ENCODE measurements around the gene DIAPH2.

Gene DIAPH2

DNA sequence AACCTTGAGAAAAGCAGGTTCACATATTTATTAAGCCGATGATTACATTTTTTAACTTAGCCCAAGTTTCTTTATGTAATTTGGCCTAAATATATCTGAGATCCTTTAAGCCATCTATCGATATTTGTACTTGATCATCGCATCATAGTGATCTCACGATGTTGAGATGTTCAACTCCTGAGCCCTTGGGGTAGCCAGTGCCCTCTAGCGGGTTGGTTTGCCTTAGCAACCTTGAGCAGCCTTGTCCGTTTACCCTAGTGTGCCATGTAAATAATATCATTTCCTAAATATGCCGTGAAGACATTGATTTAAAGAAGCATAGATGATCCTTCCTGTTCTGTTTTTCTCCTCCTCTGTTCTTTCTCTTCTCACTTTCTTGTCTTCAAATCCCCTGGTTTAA is 631.3 kb downstream of the DIAPH2 start:
- DNase-seq: no peak

DNA sequence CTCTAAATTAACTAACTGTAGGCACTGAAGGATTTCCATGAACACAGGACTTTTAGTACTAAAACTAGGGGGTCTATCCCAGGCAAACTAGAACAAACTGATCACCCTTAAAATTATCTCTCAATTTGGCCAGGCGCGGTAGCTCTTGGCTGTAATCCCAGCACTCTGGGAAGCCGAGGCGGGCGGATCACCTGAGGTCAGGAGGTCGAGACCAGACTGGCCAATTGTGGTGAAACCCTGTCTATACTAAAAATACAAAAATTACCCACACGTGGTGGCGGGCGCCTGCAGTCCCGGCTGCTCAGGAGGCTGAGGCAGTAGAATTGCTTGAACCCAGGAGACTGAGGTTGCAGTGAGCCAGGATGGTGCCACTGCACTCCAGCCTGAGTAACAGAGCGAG is 635.7 kb downstream of the DIAPH2 start:
- DNase-seq: no peak

DNA sequence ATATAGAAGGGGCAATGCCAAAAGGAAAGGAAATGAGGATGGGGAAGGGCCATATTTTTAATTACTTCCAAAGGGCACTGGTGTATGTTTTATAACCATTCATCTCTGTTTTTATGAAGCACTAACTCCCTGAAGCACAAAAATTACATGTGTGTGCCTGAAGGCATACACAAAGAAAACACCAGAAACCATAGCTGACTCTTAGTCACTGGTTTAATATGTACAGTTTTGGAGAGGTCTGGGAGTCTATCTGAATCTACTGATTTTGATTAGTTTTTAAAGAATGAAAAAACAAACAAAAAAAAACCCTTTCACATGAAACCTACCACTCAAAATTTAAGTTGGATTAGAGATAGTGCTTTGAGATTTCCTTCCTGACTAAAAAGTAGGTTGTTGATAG is 637.8 kb downstream of the DIAPH2 start:
- DNase-seq: no peak

DNA sequence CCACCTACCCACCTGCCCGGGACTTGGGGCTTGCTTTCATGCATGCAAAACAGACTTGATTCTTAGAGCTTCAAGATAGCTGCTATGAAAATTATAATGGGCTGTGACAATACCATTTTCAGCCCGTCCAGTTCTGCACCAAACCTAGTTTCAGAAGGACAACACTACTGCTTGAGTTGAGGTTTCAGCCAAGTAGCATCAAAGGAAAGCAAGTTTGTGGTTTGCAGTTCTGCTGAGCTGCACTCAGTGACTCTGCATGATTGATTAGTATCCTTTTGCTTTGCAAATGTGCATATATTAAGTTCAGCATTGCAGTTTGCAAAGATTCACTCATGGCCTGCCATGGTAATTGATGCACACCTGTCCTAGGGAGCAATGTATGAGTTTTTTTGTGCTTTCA is 641.8 kb downstream of the DIAPH2 start:
- no peak for DNase-seq

DNA sequence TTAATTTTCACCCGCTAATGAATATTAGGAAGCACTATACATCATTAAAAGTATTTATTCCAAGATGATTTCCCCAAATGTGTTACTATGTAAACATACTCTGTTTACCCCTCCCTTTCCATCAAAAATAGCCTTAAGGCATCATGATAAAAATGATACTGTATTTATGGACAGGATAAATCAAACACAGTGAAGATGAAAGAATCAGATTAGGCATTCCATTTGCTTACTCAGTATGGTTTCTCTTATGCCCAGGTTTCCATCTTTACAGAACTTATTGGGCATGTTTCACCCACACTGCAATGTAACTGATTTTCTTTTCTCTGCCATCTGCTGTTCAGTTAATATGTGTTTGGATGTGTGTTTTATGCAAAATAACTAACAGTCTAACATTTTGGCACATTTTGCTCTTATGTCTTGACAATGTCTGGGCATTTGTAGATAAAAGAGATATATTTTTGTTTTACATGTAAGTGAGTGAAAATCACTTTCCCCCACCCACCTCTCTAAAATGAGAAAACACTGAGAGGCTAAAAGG is 644.3 kb downstream of the DIAPH2 start:
- no peak for DNase-seq

DNA sequence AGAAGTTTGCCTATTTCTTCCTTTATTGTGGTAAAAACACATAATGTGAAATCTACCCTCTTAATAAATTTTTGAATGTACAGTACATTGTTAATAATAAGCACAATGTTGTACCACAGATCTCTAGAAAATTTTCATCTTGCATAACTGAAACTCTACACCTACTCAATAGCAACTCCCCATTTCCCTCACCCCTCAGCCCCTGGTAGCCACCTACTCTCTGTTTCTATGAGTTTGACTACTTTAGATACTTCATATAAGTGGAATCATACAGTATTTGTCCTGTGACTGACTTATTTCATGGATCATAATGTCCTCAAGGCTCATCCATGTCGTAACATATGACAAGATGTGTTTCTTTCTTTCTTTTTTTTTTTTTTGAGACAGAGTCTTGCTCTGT is 645.5 kb downstream of the DIAPH2 start:
- DNase-seq: no peak

DNA sequence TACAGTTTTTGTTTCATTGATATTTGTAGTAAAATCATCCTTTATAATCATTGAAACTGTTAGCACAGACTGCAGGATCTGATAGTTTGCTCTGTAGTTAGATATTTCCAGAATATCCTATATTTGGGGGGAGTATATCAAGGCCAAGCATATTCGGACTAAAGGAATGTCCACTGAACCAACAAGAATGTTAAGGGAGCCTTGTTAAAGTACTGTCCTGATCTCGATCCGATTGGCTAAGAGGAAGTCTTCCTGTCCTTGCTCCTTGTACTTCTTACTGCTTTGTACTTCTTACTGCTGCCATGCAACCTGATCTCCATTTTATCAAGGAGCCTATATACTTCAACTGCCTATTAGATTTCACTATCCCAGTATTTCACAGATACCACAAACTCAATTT is 648.3 kb downstream of the DIAPH2 start:
- no peak for DNase-seq

DNA sequence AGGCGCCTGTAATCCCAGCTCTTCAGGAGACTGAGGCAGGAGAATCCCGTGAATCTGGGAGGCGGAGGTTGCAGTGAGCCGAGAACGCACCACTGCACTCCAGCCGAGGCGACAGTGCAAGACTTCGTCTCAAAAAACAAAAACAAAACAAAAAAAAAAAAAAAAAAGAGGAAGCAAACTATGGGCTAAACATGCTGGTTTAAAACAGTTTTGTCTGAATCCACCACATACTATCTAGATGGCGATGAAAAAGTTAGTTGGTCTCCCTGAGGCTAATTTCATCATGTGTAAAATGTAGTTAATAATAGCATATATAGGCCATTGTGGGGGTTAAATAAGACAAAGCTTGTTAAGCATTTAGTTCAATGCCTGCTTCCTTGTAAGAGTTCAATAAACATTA is 650.2 kb downstream of the DIAPH2 start:
- DNase-seq: no peak

DNA sequence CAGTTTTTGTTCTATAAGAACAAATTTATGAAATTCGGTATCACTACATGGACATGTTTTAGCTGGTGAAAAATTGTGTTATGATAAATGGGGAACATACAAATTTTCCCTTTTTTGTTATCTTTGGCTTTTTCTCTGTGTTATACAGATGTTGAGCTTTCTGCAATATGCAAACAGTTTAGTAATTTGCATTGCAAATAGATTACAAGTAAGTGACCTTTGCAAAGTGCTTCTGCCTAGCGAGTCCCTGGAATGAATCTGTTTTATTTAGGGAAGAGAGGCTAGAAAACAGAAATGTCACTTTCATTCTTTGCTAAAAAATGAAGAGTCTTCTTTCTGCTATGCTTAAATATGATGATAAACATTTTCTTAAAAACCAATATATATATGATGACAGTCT is 660.1 kb downstream of the DIAPH2 start:
- DNase-seq: no peak

DNA sequence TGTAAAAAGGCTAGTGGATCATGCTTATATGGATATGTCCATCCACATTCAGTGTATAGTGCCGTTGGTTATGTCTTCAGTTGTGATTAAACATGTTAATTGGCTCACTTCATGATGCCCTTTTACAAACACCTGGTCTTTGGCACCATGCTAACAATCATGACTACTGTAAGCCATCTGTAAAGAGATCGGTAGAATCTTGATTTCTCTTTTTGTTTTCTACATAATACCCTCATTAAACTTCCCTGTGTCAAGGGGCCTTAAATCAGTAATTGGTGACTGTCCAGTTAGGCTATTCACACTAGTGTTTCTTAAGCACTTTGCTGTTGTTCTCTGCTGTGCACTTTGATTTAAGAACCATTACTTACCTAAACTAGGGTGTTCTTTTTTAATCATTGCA is 674.3 kb downstream of the DIAPH2 start:
- no peak for DNase-seq

DNA sequence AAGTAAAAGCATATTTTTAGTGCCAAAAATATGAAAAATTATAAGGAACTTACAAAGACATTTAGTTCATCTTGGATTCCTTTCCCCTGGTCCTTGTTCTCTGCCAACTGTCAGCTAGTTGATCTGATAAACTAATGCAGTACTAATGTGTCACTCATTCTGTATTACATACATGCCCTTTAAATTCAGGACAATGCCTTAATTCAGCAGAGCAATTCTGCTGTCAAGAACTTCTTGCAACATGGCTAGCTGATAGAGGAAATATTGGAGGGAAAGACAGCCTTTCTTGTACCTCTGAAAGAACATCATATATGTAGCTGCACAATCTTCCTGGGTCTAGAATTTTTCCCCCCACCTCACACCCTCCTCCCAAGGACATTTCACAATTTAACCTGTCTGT is 679.2 kb downstream of the DIAPH2 start:
- DNase-seq: no peak

DNA sequence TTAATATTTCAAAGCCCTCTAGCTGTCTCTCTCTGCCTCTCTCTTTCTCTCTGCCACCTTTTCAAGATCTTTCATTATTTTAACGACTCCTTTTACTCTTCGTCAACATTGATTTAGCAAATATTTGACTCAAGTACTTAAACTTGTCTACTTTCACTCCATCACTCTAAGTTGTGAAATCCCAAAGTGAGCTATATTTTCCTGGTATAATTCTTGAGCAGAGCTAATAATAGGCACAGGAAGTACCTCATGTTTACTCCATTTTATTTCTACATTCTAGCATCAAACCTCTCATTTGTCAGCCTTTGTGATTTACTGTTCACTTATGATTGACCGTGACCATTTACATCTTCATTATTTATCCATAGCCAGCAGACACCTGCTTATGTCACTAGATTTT is 681.6 kb downstream of the DIAPH2 start:
- no peak for DNase-seq

DNA sequence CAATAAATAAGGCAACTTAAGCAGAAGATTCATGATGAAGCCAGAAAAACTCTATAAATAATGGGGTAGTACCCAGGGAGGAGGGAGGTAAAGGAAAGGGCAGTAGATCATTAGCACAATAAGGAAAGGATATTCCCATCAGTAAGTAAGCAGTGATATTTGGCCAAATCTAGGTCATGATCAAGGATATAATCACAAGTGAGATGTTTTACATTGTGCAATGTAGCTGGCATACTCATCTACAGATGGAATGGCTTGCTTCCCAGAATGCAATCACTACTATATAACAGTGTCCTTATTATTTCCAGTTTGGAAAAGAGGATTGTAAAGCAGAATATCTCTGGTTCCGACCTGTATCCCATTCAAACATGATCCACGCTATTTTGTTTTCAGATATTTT is 682.5 kb downstream of the DIAPH2 start:
- DNase-seq: no peak

DNA sequence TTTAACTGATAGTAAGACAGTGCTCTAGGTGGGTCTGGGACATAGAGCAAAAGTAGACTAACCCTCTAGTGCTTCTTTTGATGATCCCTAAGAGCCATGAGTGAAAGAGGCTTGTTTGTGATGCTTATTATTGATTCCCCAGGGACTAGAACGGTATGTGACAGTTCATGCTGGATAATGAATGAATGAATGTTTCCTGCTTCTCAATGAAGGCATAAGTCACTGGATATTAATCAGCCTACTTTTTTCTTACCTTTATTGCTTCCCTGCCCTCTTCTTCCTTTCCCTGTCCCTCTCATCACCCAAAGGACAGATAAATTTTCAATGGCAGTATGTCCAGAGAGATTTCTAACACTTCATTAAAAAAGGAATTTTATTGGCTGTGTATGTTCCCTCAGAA is 685.3 kb downstream of the DIAPH2 start:
- DNase-seq: no peak

DNA sequence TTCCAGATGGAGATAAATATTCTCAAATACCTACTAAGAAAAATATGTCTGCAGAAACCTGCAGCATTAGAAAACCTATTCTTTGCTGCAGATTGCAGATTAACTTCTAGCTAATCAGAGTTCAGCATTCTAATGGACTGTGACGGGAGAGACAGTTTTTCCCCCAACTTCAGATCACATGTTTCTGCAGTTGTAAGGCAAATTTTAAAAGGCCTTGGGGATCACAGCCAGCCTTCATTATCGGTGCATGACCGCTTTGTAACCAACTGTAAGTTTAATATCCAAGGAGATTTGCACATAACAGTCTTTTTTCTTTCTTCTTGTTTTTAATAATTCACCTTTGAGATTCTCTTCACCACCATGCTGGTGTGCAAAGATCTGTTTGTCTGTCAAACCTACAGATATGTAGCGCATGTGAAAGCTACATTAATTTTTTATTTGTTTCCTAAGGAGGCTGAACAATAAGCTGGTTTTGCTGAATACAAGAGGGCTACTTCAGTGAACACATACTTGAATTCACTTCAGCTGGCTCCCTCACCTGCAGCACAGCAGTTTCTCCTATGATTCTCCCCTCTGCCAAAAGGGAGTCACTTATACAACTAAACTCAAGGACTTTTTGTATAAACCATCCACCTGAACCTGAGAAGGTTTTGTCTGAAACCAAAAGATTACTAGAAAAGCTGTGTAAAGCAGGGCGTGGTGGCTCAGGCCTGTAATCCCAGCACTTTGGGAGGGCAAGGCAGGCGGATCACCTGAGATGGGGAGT is 687.5 kb downstream of the DIAPH2 start:
- DNase-seq: no peak

DNA sequence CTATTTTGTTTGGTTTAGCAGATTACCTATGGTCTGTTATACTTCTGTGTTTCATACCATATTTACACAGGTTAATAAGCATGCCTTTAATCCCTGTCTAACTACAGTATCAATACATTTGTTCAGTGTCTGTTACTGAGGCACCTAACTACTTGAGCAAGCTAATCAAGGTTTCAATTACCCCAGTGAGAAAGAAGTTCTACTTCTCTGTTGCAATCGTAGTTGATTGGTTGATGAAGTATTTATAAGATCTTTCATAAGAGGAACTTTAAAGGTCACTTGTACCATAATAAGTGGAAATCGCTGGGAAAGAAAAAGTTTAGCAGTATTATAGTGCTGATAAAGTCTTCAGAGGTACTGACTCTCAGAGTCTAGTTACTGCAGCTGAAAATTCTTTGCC is 689.6 kb downstream of the DIAPH2 start:
- DNase-seq: no peak

DNA sequence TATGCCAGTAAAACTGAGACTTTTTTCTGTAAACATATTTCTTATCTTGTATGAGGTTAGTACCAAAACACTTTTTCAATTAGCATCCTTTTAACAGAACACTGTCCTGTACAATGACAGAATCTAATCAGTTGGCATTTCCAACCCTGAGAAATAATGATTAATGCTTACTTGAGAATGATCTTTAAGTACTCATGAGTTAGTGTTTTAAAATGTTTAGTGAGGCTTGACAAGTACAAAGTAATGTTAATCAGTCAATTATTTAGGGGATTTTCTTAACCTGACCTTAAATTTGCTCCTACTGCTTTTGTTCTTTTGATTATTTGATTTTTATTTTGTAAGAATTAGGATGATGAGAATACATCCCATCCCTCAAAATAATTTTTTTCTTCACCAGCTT is 695.6 kb downstream of the DIAPH2 start:
- DNase-seq: no peak

DNA sequence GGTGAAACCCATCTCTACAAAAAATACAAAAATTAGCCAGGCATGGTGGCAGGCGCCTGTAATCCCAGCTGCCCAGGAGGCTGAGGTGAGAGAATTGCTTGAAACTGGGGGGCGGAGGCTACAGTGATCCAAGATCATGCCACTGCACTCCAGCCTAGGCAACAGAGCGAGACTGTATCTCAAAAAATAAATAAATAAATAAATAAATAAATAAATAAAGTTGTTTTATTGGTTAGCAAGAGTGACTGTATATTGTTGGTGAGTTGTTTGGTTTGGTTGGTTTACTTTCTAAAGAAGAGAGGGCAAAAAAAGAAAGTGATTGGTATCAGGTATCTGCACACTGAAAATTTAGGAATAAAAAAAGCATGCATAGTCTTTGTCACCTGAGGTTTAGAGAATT is 700.0 kb downstream of the DIAPH2 start:
- no peak for DNase-seq

DNA sequence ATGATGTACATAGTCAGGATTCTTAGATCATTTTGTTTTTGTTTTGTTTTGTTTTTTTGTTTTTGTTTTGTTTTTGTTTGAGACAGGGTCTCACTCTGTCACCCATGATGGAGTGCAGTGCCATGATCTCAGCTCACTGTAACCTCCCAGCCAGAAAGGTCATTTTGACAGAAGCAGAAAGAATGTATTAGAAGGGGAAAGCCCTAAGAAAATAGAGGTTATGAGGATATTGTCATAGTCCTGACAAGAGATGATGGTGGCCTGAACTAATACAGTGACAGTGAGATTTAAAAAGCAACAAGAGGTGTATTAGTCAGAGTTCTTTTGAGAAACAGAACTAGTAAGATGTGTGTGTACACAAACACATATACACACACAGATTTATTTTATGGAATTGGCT is 702.4 kb downstream of the DIAPH2 start:
- DNase-seq: no peak

DNA sequence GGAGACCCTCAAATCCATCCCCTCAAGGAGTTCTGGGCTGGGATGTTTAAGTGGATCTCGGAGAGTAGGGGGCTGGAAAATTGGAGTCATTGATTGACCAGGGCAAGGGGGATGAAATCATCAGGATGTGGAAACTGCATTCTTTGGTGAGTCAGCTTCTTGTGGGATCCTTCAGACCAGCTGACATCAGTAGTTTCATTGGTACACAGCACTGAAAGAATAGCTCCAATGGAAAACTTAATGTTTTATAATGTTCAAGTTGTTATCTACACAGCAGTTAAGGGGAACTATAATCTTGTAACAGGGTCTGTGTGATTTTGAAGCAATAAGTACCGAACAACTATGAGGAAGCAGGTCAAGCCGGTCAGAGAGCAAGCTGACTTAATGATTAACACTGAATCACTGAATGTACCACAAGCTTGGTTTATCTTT is 705.1 kb downstream of the DIAPH2 start:
- DNase-seq: no peak

DNA sequence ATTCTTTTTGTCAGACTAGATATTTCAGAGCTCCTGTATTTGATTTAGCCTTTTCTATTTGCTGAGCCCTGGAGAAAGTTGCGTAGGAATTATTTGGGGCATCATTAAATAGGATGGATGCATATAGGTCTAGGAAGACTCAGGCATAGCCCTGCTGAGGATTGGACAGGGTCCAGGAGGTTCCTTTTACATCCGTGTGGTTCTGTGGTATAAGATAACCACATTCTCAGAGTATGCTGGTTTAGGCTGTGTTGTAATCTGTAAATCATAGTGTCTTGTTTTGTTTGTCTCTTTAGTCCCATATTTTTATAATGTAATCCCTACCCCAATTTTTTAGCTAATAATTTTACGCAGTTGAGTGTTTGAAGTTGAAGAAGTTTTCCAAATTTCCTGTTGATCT is 712.7 kb downstream of the DIAPH2 start:
- DNase-seq: no peak

DNA sequence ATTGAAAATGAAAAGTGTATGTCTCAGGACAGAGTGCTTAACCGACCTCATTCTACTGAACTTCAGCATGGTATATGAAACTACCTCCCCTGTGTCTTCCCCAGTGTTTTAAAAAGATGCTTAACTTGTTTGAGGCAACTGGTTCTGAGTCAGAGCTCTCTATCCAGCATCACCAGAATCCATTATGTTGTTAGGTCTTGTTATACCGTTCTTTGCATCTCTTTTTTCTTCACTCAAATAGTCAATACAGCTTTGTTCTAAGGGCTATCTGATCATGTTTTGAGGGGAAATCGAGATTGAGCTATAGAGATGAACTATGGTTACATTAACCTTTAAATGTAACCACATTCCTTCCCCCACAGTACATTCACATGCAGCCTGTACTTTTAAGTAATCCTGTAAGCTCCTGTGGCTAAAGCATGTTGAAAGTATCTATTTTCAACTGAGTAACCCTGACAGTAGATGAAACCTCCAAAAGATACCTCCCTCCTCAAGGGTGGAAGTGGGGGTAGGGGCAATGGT is 713.4 kb downstream of the DIAPH2 start:
- DNase-seq: no peak

DNA sequence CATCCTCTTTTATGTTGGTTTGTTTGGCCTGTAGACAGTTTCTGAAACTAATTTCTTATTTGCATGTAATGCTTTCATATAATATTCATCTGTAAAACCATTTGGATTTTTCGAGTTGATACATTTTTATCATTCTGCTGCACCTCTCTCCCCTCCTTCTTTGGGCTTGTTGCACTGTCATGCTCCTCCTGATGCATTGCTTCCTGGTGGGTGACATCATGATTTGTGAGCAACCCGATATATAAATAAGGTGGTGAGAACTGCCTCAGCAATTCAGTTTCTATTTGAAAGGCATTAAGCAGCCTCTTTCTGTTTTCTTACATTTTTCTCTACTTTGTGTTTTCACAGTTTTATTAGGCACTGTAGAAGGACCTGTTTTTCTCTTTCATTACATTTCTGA is 714.8 kb downstream of the DIAPH2 start:
- DNase-seq: no peak

DNA sequence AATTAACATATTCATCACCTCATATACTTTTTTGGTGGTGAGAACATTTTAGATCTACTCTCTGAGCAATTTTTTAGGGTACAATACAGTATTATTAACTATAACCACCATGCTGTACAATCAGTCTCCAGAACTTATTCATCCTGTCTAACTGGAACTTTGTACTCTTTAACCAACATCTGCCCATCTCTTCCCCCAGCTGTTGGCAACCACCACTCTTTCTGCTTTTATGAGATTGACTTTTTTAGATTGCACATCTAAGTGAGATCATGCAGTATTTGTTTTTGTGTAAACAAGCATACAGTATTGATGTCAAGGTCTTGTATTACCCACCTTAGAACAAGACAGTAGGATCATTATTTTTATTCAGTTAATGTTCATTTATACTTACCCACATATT is 715.9 kb downstream of the DIAPH2 start:
- DNase-seq: no peak

DNA sequence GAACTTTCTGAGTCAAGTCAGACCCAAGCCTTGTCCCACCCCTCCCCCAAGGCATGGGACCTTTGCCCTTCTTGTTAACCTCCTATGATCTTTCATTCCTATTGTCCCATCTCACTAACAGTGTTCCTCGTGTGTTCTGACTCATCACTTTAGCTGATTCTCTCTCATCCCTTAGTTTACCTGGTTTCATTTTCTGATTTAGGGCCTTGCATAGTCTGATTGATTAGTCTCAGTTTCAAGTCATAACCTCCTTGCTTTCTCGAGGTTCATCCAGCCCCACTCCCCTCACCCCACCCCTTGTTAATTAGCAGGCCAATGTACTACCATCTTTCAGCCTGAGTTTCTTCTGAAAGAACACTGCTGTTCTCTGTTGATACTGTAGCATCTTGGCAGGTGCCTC is 716.5 kb downstream of the DIAPH2 start:
- no peak for DNase-seq
